HG02610 (cell line): ENCODE results near the gene SNX32.
A peak's percentile ranks its signal among the peaks of the same experiment; 100 is the strongest.

Source experiments
- ATAC-seq: cut with Tn5 transposase; IDR thresholded peaks from one replicate; pipeline ENCODE4 v1.9.1; 2021; ENCODE audit warnings: mild to moderate bottlenecking, moderate library complexity; ENCODE audit not compliant: unreplicated experiment

Gene SNX32

GRCh38 chr11:65796726-65797601 is 36.8 kb upstream of the SNX32 start:
- no peak for ATAC-seq

GRCh38 chr11:65797711-65798110 is 36.1 kb upstream of the SNX32 start:
- ATAC-seq = no peak

- ATAC-seq = no peak
Measured at GRCh38 chr11:65798882-65799281, 34.9 kb upstream of the SNX32 start.

GRCh38 chr11:65801153-65801987 is 32.4 kb upstream of the SNX32 start:
- ATAC-seq = no peak

GRCh38 chr11:65802841-65803240 is 30.9 kb upstream of the SNX32 start:
- no peak for ATAC-seq

GRCh38 chr11:65803797-65804492 is 29.8 kb upstream of the SNX32 start:
- no peak for ATAC-seq

GRCh38 chr11:65806979-65807378 is 26.8 kb upstream of the SNX32 start:
- no peak for ATAC-seq

- ATAC-seq = no peak
Measured at GRCh38 chr11:65808744-65809341, 24.9 kb upstream of the SNX32 start.

GRCh38 chr11:65809496-65809895 is 24.3 kb upstream of the SNX32 start:
- no peak for ATAC-seq

GRCh38 chr11:65810046-65810868 is 23.5 kb upstream of the SNX32 start:
- ATAC-seq = no peak

GRCh38 chr11:65811764-65812475 is 21.8 kb upstream of the SNX32 start:
- no peak for ATAC-seq

- ATAC-seq = no peak
Measured at GRCh38 chr11:65814131-65814985, 19.4 kb upstream of the SNX32 start.

GRCh38 chr11:65814986-65815565 is 18.7 kb upstream of the SNX32 start:
- ATAC-seq = no peak

GRCh38 chr11:65816696-65817095 is 17.1 kb upstream of the SNX32 start:
- ATAC-seq = no peak

- ATAC-seq = no peak
Measured at GRCh38 chr11:65817312-65817834, 16.4 kb upstream of the SNX32 start.

GRCh38 chr11:65817835-65818680 is 15.7 kb upstream of the SNX32 start:
- peak; percentile 69 for ATAC-seq

- ATAC-seq = no peak
Measured at GRCh38 chr11:65821107-65821506, 12.7 kb upstream of the SNX32 start.
